Skeletal muscle satellite cell (primary cell): Measurements from ENCODE around the gene CAMTA1.

Source experiments
- H3K27me3 ChIP-seq: 2 replicates; pipeline ENCODE4 v1.7.0; 2013; ENCODE audit warnings: low read length; ENCODE audit not compliant: control insufficient read depth, insufficient read depth
- H3K36me3 ChIP-seq: 2 replicates; pipeline ENCODE4 v1.7.0; 2013; ENCODE audit warnings: mild to moderate bottlenecking, control low read depth, low read length; ENCODE audit not compliant: insufficient read depth
- H3K4me1 ChIP-seq: 2 replicates; pipeline ENCODE4 v1.7.0; 2013; ENCODE audit warnings: low read length; ENCODE audit not compliant: control insufficient read depth, insufficient read depth
- H3K4me2 ChIP-seq: 2 replicates; pipeline ENCODE4 v1.7.0; 2013; ENCODE audit warnings: mild to moderate bottlenecking, low read length
- H3K4me3 ChIP-seq: 2 replicates; pipeline ENCODE4 v1.7.0; 2013; ENCODE audit warnings: low read length
- H3K9ac ChIP-seq: 2 replicates; pipeline ENCODE4 v1.7.0; 2013; ENCODE audit warnings: mild to moderate bottlenecking, low read depth, low read length, moderate library complexity
- H3K9me3 ChIP-seq: replicated peaks from 2 replicates; pipeline ENCODE4 v1.7.0; 2013; ENCODE audit warnings: mild to moderate bottlenecking, control low read depth, low read length

Gene CAMTA1

DNA sequence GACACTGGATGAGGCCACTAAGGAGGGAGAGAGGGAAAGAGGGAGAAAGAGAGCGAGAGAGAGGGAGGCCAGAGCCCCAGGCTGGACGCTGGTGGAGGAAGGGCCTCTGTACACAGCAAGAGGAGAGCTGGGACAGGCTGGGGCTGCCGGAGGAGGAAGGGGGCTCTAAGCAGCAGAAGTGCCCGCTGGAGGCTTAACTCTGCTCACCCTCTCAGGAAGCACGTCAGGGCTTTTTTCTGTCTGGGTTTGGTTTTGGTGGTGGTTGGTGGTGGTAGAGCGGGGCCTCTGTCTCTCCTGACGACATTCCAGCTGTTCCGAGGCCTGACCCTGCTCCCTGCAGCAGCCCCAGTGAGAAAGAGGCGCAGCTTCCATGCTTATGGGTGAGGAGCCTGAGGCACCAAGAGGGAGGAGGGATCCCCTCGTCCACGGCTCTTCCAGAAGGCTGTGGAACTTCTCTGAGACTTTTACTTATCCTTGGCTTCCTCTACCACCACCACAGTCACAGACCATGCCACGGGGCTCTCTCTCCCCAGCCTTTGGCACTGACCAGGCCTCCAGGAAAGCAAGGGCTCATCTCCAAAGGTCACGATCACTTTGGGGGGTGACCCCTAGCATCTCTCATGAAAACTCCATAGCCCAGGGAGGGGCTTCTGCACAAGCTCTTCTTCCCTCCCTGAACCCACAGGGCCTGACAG lies 849.4 kb downstream of the CAMTA1 start:
- no peak overlapping the region for H3K4me2 ChIP-seq
- H3K9ac ChIP-seq, result no peak overlapping the region
- H3K27me3 ChIP-seq, result peaks cover 31% of the 10 kb centered on the region
- no peak overlapping the region for H3K4me3 ChIP-seq
- H3K36me3 ChIP-seq, result no peaks in the 10 kb centered on the region
- no peaks in the 10 kb centered on the region for H3K4me1 ChIP-seq
- no peaks in the 10 kb centered on the region for H3K9me3 ChIP-seq

- H3K4me2 ChIP-seq, result no peak overlapping the region
- H3K4me3 ChIP-seq, result no peak overlapping the region
- no peaks in the 10 kb centered on the region for H3K4me1 ChIP-seq
- peaks cover 18% of the 10 kb centered on the region for H3K27me3 ChIP-seq
- no peak overlapping the region for H3K9ac ChIP-seq
- H3K36me3 ChIP-seq, result no peaks in the 10 kb centered on the region
- H3K9me3 ChIP-seq, result no peaks in the 10 kb centered on the region
These were observed 851.7 kb downstream of the CAMTA1 start for GRCh38 chr1:7636795-7637526.

- Histone ChIP-seq H3K4me1 (no peaks in the 10 kb centered on the region), H3K36me3 (no peaks in the 10 kb centered on the region), H3K4me3 (no peak overlapping the region), H3K9ac (no peak overlapping the region), H3K9me3 (no peaks in the 10 kb centered on the region), H3K27me3 (peaks cover 14% of the 10 kb centered on the region), H3K4me2 (no peak overlapping the region)
These were observed 852.8 kb downstream of the CAMTA1 start for GRCh38 chr1:7638078-7638477.

- H3K9me3 ChIP-seq, result no peaks in the 10 kb centered on the region
- H3K27me3 ChIP-seq, result no peaks in the 10 kb centered on the region
- no peak overlapping the region for H3K9ac ChIP-seq
- H3K4me2 ChIP-seq, result no peak overlapping the region
- no peaks in the 10 kb centered on the region for H3K36me3 ChIP-seq
- no peak overlapping the region for H3K4me3 ChIP-seq
- no peaks in the 10 kb centered on the region for H3K4me1 ChIP-seq
These were observed 854.3 kb downstream of the CAMTA1 start for GRCh38 chr1:7639435-7640131.

GRCh38 chr1:7640350-7640749 lies 855.1 kb downstream of the CAMTA1 start:
- Histone ChIP-seq H3K9ac (no peak overlapping the region), H3K36me3 (no peaks in the 10 kb centered on the region), H3K4me1 (peaks cover 6% of the 10 kb centered on the region), H3K9me3 (no peaks in the 10 kb centered on the region), H3K27me3 (no peaks in the 10 kb centered on the region), H3K4me3 (no peak overlapping the region), H3K4me2 (no peak overlapping the region)

DNA sequence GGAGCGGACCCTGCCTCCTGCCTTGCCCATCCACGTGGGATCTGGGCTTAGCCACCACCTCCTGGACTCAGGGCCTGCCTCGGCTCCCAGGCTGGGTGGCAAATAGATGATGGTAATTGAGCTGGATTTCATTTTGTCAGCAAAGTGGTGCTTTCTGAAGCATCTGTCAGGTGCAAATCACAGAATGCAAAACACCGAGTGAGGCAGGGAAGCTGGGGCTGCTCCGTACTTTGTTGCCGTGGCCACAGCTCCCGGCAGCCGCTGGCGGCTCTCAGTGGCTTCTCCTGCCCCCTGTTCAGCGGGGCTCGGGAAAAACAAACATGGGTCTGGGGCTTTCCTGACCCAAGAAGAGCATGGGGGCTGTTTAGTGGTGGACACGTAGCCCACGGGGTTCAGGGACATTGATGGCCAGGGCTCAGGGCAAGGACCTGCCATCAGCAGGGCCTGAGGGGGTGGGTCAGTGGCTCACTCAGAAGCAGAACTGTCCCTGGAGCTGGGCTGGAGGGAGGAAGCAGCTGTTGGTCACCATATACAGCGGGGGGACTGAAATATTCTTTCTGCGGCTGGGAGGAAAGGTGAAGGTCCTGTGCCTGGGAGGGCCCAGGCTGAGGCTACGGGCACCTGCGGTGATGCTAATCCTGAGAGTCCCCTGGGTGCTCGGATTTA lies 855.8 kb downstream of the CAMTA1 start:
- Histone ChIP-seq H3K4me3 (no peak overlapping the region), H3K27me3 (no peaks in the 10 kb centered on the region), H3K9me3 (no peaks in the 10 kb centered on the region), H3K36me3 (no peaks in the 10 kb centered on the region), H3K4me1 (peaks cover 8% of the 10 kb centered on the region), H3K4me2 (no peak overlapping the region), H3K9ac (no peak overlapping the region)

DNA sequence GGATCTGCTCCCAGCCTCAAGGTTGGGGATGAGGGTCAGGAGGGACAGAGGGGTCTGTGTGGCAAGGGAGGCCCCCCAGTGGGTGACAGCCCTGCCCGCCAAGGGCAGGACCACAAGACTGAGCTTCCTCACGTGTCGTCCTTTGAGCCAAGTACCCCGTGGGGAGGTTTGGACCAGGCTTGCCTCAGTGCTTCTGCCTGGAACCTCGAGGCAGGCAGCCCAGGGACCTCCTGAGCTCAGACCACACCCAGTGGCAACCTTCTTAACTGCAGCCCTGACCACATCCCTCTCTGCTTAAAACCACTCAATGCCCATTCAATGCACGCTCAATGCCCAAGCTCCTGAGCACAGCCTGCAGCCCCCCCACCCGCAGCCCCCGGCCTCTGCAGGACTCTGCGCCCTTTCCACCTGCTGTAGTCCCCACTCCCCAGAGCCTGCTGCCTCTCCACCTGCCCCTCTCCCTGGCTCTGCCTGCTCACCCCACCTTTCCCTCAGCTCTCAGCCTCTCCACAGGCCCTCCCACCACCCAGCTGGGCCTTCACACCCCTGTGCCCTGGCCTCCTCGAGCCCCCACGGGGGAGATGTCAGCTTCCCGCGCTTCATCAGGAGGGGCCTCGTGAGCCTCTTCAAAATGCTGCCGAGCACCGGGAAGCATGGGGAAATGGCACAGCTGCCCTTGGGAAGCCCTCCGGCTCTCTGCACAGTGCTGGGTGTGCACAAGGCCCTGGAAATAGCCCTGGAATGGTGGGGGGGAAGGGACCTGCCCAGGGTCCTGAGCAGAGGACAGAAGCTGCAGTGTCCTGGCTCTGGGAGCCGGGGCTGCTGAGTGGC lies 856.5 kb downstream of the CAMTA1 start:
- no peak overlapping the region for H3K4me2 ChIP-seq
- no peak overlapping the region for H3K9ac ChIP-seq
- peaks cover 8% of the 10 kb centered on the region for H3K4me1 ChIP-seq
- H3K9me3 ChIP-seq, result no peaks in the 10 kb centered on the region
- H3K36me3 ChIP-seq, result no peaks in the 10 kb centered on the region
- H3K4me3 ChIP-seq, result no peak overlapping the region
- no peaks in the 10 kb centered on the region for H3K27me3 ChIP-seq

GRCh38 chr1:7642418-7642704 lies 857.1 kb downstream of the CAMTA1 start:
- Histone ChIP-seq H3K9ac (no peak overlapping the region), H3K4me2 (no peak overlapping the region), H3K4me1 (peaks cover 8% of the 10 kb centered on the region), H3K36me3 (no peaks in the 10 kb centered on the region), H3K9me3 (no peaks in the 10 kb centered on the region), H3K27me3 (no peaks in the 10 kb centered on the region), H3K4me3 (no peak overlapping the region)

DNA sequence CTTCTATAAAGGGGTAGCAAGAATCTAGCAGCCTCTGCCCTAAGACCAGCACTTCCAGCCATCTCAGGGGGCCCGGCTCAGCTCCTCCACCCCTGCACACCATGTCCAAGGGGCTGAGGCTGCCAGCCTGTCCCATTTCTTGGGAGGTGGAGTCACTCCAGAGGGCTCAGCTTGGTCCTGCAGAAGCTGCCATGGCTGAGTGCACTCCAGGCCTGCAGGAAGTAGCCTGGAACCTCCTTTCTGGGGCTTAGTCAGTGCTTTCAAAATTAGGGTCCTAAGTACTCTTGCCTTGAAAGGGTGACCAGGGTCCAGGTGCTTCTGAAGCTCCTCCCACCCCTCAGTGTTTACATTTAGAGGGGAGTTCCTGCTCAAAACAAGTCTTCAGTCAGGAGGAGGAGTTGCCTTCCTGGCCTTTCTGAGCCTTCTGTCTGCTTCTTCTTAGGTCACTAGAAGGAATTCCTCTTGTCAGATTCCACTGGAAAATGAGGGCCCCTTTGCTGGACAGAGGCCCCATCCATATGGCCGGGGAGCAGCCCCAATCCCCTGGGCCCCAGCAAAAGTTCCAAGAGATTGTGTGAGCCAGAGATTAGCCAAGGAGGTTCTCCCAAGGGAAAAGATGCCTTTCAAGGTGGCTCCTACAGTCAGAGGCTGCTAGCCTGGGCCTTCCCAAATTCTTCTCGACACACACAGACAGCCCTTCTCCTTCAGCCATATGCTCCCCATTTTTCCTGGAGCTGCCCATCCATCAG lies 857.7 kb downstream of the CAMTA1 start:
- Histone ChIP-seq H3K9me3 (no peaks in the 10 kb centered on the region), H3K4me3 (no peak overlapping the region), H3K9ac (no peak overlapping the region), H3K4me1 (peaks cover 8% of the 10 kb centered on the region), H3K4me2 (no peak overlapping the region), H3K27me3 (no peaks in the 10 kb centered on the region), H3K36me3 (no peaks in the 10 kb centered on the region)

DNA sequence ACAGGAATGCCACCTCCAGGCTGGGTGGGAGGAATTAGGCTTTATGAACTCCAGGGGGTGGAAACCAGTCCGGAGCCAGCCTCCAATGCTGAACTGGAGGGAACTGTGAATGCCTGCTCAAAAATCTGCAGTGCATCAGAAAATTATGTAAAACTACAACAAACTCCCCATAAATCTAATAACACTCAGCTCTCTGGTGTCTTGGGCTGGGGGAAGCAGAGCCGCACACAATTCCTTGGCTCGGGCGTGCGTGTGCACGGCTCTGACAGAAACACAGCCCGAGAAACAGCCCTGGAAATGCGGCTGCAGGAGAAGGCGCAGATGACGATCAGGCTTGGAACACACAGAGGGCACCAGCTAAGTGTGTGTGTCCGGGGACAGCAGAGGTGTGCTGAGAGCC lies 858.3 kb downstream of the CAMTA1 start:
- no peaks in the 10 kb centered on the region for H3K9me3 ChIP-seq
- H3K4me3 ChIP-seq, result no peak overlapping the region
- H3K9ac ChIP-seq, result no peak overlapping the region
- no peak overlapping the region for H3K4me2 ChIP-seq
- peaks cover 8% of the 10 kb centered on the region for H3K4me1 ChIP-seq
- H3K27me3 ChIP-seq, result peaks cover under 1% of the 10 kb centered on the region
- H3K36me3 ChIP-seq, result no peaks in the 10 kb centered on the region
